ENCODE data around the gene HNRNPF.
"Not testable (repeated sequence)": the region's sequence is repeated elsewhere in the genome, so short reads cannot be mapped to it uniquely, and the experiment has no call there.

The HNRNPF gene

GRCh38 chr10:43341450-43341849 is 67.5 kb downstream of the HNRNPF start:
- no peak for DNase-seq
- no peak overlapping the region for H3K27ac ChIP-seq
- H3K27me3 ChIP-seq (replicated peaks) = no peaks in the 10 kb centered on the region
- H3K4me3 ChIP-seq (ENCODE audit: low read depth, low read length) = no peak overlapping the region
- in situ Hi-C loops (cut with HindIII; ENCODE audit: low pct_ligation_motif_present, low sequenced_read_pairs) = no loop called here
- H3K36me3 ChIP-seq (replicated peaks) = no peaks in the 10 kb centered on the region
- TF ChIP-seq, protein P1, sequence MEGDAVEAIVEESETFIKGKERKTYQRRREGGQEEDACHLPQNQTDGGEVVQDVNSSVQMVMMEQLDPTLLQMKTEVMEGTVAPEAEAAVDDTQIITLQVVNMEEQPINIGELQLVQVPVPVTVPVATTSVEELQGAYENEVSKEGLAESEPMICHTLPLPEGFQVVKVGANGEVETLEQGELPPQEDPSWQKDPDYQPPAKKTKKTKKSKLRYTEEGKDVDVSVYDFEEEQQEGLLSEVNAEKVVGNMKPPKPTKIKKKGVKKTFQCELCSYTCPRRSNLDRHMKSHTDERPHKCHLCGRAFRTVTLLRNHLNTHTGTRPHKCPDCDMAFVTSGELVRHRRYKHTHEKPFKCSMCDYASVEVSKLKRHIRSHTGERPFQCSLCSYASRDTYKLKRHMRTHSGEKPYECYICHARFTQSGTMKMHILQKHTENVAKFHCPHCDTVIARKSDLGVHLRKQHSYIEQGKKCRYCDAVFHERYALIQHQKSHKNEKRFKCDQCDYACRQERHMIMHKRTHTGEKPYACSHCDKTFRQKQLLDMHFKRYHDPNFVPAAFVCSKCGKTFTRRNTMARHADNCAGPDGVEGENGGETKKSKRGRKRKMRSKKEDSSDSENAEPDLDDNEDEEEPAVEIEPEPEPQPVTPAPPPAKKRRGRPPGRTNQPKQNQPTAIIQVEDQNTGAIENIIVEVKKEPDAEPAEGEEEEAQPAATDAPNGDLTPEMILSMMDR (IDR thresholded peaks at IDR 0.05; ENCODE audit: low read depth, low read length, missing control alignments) = no peak

- no peak overlapping the region for H3K4me3 ChIP-seq (ENCODE audit: low read depth, low read length)
- H3K27me3 ChIP-seq (replicated peaks) = no peaks in the 10 kb centered on the region
- no peak overlapping the region for H3K27ac ChIP-seq
- no peaks in the 10 kb centered on the region for H3K36me3 ChIP-seq (replicated peaks)
- TF ChIP-seq, protein P1 (IDR thresholded peaks at IDR 0.05; ENCODE audit: low read depth, low read length, missing control alignments) = no peak
- no peak for DNase-seq
- in situ Hi-C loops (cut with HindIII; ENCODE audit: low pct_ligation_motif_present, low sequenced_read_pairs) = no loop called here
Measured at GRCh38 chr10:43340619-43341018, 68.4 kb downstream of the HNRNPF start.

- Histone ChIP-seq H3K36me3 (replicated peaks) (no peaks in the 10 kb centered on the region), H3K27me3 (replicated peaks) (no peaks in the 10 kb centered on the region), H3K4me3 (ENCODE audit: low read depth, low read length) (no peak overlapping the region), H3K27ac (no peak overlapping the region)
- in situ Hi-C loops (cut with HindIII; ENCODE audit: low pct_ligation_motif_present, low sequenced_read_pairs) = no loop called here
- TF ChIP-seq, protein P1 (IDR thresholded peaks at IDR 0.05; ENCODE audit: low read depth, low read length, missing control alignments) = no peak
- no peak for DNase-seq
Measured at GRCh38 chr10:43340101-43340500, 68.9 kb downstream of the HNRNPF start.

DNA sequence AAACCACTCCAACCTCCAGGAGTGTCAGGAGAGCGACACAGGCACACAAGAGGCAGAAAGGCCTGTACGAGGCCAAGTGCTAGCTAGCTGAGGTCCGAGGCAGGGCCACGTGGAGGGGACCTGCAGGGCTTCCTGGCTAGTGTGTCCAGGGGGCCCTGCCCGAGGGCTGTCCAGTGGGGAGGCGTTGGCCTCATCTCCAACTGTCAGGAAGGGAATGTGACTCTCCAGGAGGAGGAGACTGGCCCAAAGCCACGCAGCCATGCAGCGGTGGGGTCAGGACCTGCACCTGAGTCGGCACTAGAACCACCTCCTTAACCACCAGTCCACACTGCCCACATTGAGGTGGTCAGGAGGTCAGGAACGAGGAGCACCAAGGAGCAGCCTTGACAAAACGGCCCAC is 69.8 kb downstream of the HNRNPF start:
- H3K27ac ChIP-seq = no peak overlapping the region
- in situ Hi-C loops (cut with HindIII; ENCODE audit: low pct_ligation_motif_present, low sequenced_read_pairs) = no loop called here

GRCh38 chr10:43338117-43338516 is 70.9 kb downstream of the HNRNPF start:
- Histone ChIP-seq H3K27me3 (replicated peaks) (no peaks in the 10 kb centered on the region), H3K4me3 (ENCODE audit: low read depth, low read length) (no peak overlapping the region), H3K36me3 (replicated peaks) (no peaks in the 10 kb centered on the region), H3K27ac (no peak overlapping the region)
- DNase-seq = no peak
- TF ChIP-seq, protein P1 (IDR thresholded peaks at IDR 0.05; ENCODE audit: low read depth, low read length, missing control alignments) = peak; percentile 15
- in situ Hi-C loops (cut with HindIII; ENCODE audit: low pct_ligation_motif_present, low sequenced_read_pairs) = no loop called here

More for the DNA sequence above, 69.8 kb downstream of the HNRNPF start:
- DNase-seq = no peak
- Histone ChIP-seq H3K4me3 (ENCODE audit: low read depth, low read length) (no peak overlapping the region), H3K27me3 (replicated peaks) (no peaks in the 10 kb centered on the region), H3K36me3 (replicated peaks) (no peaks in the 10 kb centered on the region)
- TF ChIP-seq, protein P1 (IDR thresholded peaks at IDR 0.05; ENCODE audit: low read depth, low read length, missing control alignments) = no peak

GRCh38 chr10:43337536-43337935 is 71.5 kb downstream of the HNRNPF start:
- H3K36me3 ChIP-seq (replicated peaks); H3K4me3 ChIP-seq (ENCODE audit: low read depth, low read length); DNase-seq; H3K27ac ChIP-seq; in situ Hi-C loops (cut with HindIII; ENCODE audit: low pct_ligation_motif_present, low sequenced_read_pairs); H3K27me3 ChIP-seq (replicated peaks): not testable (repeated sequence)
